ENCODE measurements around the gene GNAI1.

- TF ChIP-seq CTCF (IDR thresholded peaks at IDR 0.05) (no peak), POLR2A (IDR thresholded peaks at IDR 0.05) (no peak)
Observed at GRCh38 chr7:80264769-80265495, 130.3 kb downstream of the GNAI1 start.
